ENCODE results near the gene KRT13. TPM values are rescaled to one million over a fixed set of nuclear protein-coding genes. Genes with fewer than 3 reads are reported as not detected.

Gene KRT13
- total RNA-seq, 1 donor from 2014 or later: 5.5 TPM

DNA sequence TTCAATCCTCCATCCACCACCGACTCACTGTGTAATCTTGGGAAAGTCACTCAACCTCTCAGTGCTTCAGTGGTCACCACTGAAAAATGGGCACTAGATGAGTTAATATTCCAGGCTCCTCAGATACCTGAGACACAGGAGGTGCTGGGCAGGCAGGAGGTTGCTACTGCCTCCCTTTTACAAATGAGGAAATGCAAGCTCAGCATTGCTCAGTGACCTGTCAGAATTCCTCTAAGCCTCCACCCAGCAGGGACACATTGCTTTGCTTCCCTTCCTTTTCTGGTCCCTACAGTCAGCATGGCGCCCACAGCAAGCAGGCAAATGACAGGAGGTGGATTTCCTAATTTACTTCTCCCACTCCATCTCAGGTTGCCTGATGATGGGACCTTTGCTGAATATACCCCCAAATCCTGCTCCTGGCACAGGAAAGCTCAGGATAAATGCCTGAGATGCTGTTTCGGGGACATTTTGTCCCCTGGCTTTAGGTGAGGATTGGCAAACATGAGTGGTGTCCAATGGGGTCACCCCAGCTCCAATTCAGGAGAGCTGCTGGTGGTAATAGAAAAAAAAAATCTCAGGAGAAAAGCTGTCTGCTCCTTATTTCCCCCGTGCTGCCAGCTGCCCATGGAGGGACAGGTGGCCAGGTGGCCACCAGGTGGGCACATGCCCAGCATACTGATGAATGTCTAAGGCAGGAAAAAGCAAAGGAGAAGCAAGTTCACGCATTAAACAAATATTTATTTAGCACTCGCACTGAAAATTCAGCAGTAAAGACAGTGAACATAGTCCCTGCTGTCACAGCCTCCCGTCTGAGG, 5.0 kb upstream of the KRT13 start:
- Histone ChIP-seq H3K9me3 (no peaks in the 10 kb centered on the region), H3K27me3 (no peaks in the 10 kb centered on the region), H3K4me3 (no peak overlapping the region), H3K4me1 (no peaks in the 10 kb centered on the region), H3K36me3 (no peaks in the 10 kb centered on the region), H3K27ac (no peak overlapping the region)
- DNase-seq (no peak), ATAC-seq (no peak)
- intact Hi-C loops (cut with DNase I): no loop called here
- TF ChIP-seq, protein P1, sequence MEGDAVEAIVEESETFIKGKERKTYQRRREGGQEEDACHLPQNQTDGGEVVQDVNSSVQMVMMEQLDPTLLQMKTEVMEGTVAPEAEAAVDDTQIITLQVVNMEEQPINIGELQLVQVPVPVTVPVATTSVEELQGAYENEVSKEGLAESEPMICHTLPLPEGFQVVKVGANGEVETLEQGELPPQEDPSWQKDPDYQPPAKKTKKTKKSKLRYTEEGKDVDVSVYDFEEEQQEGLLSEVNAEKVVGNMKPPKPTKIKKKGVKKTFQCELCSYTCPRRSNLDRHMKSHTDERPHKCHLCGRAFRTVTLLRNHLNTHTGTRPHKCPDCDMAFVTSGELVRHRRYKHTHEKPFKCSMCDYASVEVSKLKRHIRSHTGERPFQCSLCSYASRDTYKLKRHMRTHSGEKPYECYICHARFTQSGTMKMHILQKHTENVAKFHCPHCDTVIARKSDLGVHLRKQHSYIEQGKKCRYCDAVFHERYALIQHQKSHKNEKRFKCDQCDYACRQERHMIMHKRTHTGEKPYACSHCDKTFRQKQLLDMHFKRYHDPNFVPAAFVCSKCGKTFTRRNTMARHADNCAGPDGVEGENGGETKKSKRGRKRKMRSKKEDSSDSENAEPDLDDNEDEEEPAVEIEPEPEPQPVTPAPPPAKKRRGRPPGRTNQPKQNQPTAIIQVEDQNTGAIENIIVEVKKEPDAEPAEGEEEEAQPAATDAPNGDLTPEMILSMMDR (IDR thresholded peaks at IDR 0.05): no peak

- Histone ChIP-seq H3K9me3 (no peaks in the 10 kb centered on the region), H3K27me3 (no peaks in the 10 kb centered on the region), H3K4me3 (no peak overlapping the region), H3K27ac (no peak overlapping the region), H3K4me1 (no peaks in the 10 kb centered on the region), H3K36me3 (no peaks in the 10 kb centered on the region)
- intact Hi-C loops (cut with DNase I): no loop called here
- DNase-seq (no peak), ATAC-seq (no peak)
- TF ChIP-seq, protein P1 (IDR thresholded peaks at IDR 0.05): no peak
Measured at GRCh38 chr17:41507315-41507880, 2.0 kb upstream of the KRT13 start.

GRCh38 chr17:41505809-41506767, 676 bp upstream of the KRT13 start:
- Histone ChIP-seq H3K27ac (peak overlapping the region; percentile 43), H3K9me3 (no peaks in the 10 kb centered on the region), H3K4me1 (no peaks in the 10 kb centered on the region), H3K4me3 (no peak overlapping the region), H3K36me3 (no peaks in the 10 kb centered on the region), H3K27me3 (no peaks in the 10 kb centered on the region)
- ATAC-seq (peak; percentile 73), DNase-seq (no peak)
- TF ChIP-seq, protein P1 (IDR thresholded peaks at IDR 0.05): no peak
- intact Hi-C loops (cut with DNase I): no loop called here

DNA sequence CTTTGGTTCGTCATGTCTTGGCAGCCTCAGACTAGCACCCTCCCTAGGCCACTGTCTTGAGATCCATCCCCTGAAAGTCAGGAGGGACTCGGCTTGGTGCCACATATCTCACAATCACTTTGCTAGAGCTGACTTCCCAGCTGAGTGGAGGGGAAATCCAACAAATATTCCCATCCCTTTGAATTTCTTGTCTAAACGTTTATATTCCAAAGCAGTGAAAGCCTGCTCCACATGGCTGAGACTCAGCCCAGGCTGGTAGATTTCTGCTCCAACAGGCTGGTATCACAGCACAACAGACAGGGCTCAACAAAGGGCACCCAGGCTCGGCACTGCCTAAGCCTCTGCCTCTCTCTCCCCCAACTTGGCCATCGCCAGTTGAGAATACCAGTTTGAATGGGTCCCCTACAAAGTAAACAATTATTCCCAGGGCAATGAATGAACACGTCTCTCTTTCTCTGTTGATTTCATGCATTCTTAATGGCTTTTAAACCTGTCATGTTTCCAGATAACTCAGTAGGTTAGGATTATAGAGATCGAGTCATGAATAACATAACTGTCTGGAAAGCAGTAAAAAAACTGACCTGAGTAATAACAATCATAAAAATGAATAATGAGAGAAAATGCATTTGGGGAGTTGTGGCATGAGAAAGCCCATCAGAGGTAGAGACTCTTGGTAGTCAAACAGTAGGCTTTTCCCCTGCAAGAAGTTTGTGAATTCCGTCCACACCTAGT, 1.0 kb downstream of the KRT13 start:
- H3K27me3 ChIP-seq: no peaks in the 10 kb centered on the region
- H3K4me1 ChIP-seq: no peaks in the 10 kb centered on the region
- H3K9me3 ChIP-seq: no peaks in the 10 kb centered on the region
- no peak for DNase-seq
- no peaks in the 10 kb centered on the region for H3K36me3 ChIP-seq
- no peak overlapping the region for H3K4me3 ChIP-seq
- no peak overlapping the region for H3K27ac ChIP-seq
- intact Hi-C loops (cut with DNase I): no loop called here
- no peak for ATAC-seq
- TF ChIP-seq, protein P1 (IDR thresholded peaks at IDR 0.05): no peak

- ATAC-seq: no peak
- intact Hi-C loops (cut with DNase I): no loop called here
Measured at GRCh38 chr17:41503202-41503601, 2.2 kb downstream of the KRT13 start.

More at GRCh38 chr17:41503202-41503601, 2.2 kb downstream of the KRT13 start:
- Histone ChIP-seq H3K4me1 (no peaks in the 10 kb centered on the region), H3K9me3 (no peaks in the 10 kb centered on the region), H3K27me3 (no peaks in the 10 kb centered on the region), H3K27ac (no peak overlapping the region), H3K36me3 (no peaks in the 10 kb centered on the region), H3K4me3 (no peak overlapping the region)
- TF ChIP-seq, protein P1 (IDR thresholded peaks at IDR 0.05): no peak
- DNase-seq: no peak

Measured in upper lobe of right lung (tissue), 1 donor.